HCT116 (cell line): ENCODE data around the gene C4BPA. TPM values are rescaled to one million over a fixed set of nuclear protein-coding genes. Genes with fewer than 3 reads are reported as not detected.

ENCODE experiments used
- ATAC-seq: fragments of 200-7000 bp; cut with Tn5 transposase; 2 replicates; pipeline ENCODE4 v1.9.1; 2020; ENCODE audit warnings: mild to moderate bottlenecking, moderate library complexity
- BruUV-seq: library from RNA; stranded (reverse); fragments of 400-500 nt; replicated peaks from 2 replicates; lab custom pipeline; 2021; lab: Mats Ljungman, UMichigan
- CTCF ChIA-PET: fragments of 300-600 bp; sonication (Branson Sonifier 250); formaldehyde crosslinking; loops from one replicate; lab custom pipeline; 2021; ENCODE audit warnings: antibody characterized with exemption; lab: Charles Lee
- POLR2A ChIA-PET: fragments of 300-600, 350-600 bp; sonication (Branson Sonifier 250); formaldehyde crosslinking; loops from one replicate; lab custom pipeline; 2021; ENCODE audit warnings: antibody characterized with exemption; lab: Charles Lee
- RAD21 ChIA-PET, 2 experiments: fragments of 300-600 bp; sonication (Branson Sonifier 250); formaldehyde crosslinking; loops; one replicate each; lab custom pipeline; 2023; ENCODE audit warnings: low total read pairs in 2 of 2; ENCODE audit not compliant: uncharacterized antibody in 2 of 2, unreplicated experiment in 2 of 2, low non-redundant PET in 1 of 2; lab: Charles Lee
- DNase-seq: peaks from one replicate; pipeline ENCODE4 v3.0.0-alpha.2; 2010; ENCODE audit warnings: low read depth, low spot score
- H2AFZ ChIP-seq: fragments of 200-600 bp; shearing (Covaris generic), sonication (generic); 2 replicates; pipeline ENCODE4 v1.6.1; 2017; ENCODE audit warnings: low read depth, mixed run types, mixed read lengths, antibody characterized with exemption, low read length; ENCODE audit not compliant: poor library complexity, severe bottlenecking
- H3K27ac ChIP-seq: 2 replicates; pipeline ENCODE4 v1.5.1; 2012; ENCODE audit warnings: low read depth, low read length
- H3K27me3 ChIP-seq: fragments of 200-600 bp; sonication (generic); 2 replicates; pipeline ENCODE4 v1.6.1; 2016; ENCODE audit warnings: mixed run types, low read length, mixed read lengths; ENCODE audit not compliant: insufficient read depth
- H3K36me3 ChIP-seq, 2 experiments: fragments of 200-500 bp in 1 of 2; fragments of 200-600 bp in 1 of 2; sonication (Bioruptor generic) in 1 of 2; sonication (generic) in 1 of 2; 2 replicates each; pipeline versions ENCODE4 v1.5.1 to v1.6.1; 2014 to 2016; ENCODE audit warnings: low read length in 2 of 2, inconsistent platforms in 1 of 2, mixed read lengths in 1 of 2, mixed run types in 1 of 2; ENCODE audit not compliant: insufficient read depth in 2 of 2, control insufficient read depth in 1 of 2
- H3K4me1 ChIP-seq, 2 experiments: fragments of 200-600 bp in 1 of 2; sonication (generic) in 1 of 2; 2 replicates each; pipeline versions ENCODE4 v1.5.1 to v1.6.1; 2012 to 2017; ENCODE audit warnings: low read length in 2 of 2, inconsistent platforms in 1 of 2, mild to moderate bottlenecking in 1 of 2, mixed read lengths in 1 of 2, mixed run types in 1 of 2, moderate library complexity in 1 of 2; ENCODE audit not compliant: insufficient read depth in 2 of 2, control insufficient read depth in 1 of 2
- H3K4me2 ChIP-seq: fragments of 200-600 bp; sonication (generic); 2 replicates; pipeline ENCODE4 v1.6.1; 2017; ENCODE audit warnings: mixed run types, low read length, mixed read lengths
- H3K4me3 ChIP-seq, 2 experiments: fragments of 200-600 bp in 1 of 2; sonication (generic) in 1 of 2; replicated peaks in 1 of 2; 2 replicates each; pipeline ENCODE4 v1.5.1; 2011 to 2016; ENCODE audit warnings: low read length in 2 of 2, control low read depth in 1 of 2, low read depth in 1 of 2, mild to moderate bottlenecking in 1 of 2, mixed read lengths in 1 of 2, mixed run types in 1 of 2
- H3K79me2 ChIP-seq: fragments of 200-600 bp; sonication (generic); 2 replicates; pipeline ENCODE4 v1.6.1; 2017; ENCODE audit warnings: mild to moderate bottlenecking, mixed run types, low read length, moderate library complexity, mixed read lengths; ENCODE audit not compliant: insufficient read depth
- H3K9ac ChIP-seq: fragments of 200-600 bp; sonication (generic); 2 replicates; pipeline ENCODE4 v1.6.1; 2016; ENCODE audit warnings: low read length, mixed read lengths
- H3K9me2 ChIP-seq: fragments of 200-600 bp; sonication (generic), shearing (Covaris generic); 2 replicates; pipeline ENCODE4 v1.6.1; 2017; ENCODE audit warnings: mixed run types, mild to moderate bottlenecking, moderate library complexity; ENCODE audit not compliant: insufficient read depth
- H3K9me3 ChIP-seq, 2 experiments: fragments of 200-500 bp in 1 of 2; fragments of 200-600 bp in 1 of 2; sonication (Bioruptor generic) in 1 of 2; sonication (generic) in 1 of 2; 2 replicates each; pipeline ENCODE4 v1.6.1; 2014 to 2017; ENCODE audit warnings: low read length in 2 of 2, mixed read lengths in 2 of 2, inconsistent platforms in 1 of 2, low read depth in 1 of 2, mild to moderate bottlenecking in 1 of 2, mixed run types in 1 of 2, moderate library complexity in 1 of 2; ENCODE audit not compliant: control insufficient read depth in 1 of 2, insufficient read depth in 1 of 2
- H4K20me1 ChIP-seq: fragments of 200-600 bp; sonication (generic), shearing (Covaris generic); 2 replicates; pipeline ENCODE4 v1.6.1; 2017; ENCODE audit warnings: mixed run types, mild to moderate bottlenecking, moderate library complexity; ENCODE audit not compliant: insufficient read depth
- RAD21 ChIP-seq: IDR thresholded peaks from 2 replicates; pipeline ENCODE4 v1.6.1; 2012; ENCODE audit warnings: low read depth, mild to moderate bottlenecking
- SP1 ChIP-seq: IDR thresholded peaks from 2 replicates; pipeline ENCODE4 v1.6.1; 2012; ENCODE audit warnings: low read depth
- ZBTB33 ChIP-seq: IDR thresholded peaks from 2 replicates; pipeline ENCODE4 v1.6.1; 2011; ENCODE audit warnings: mild to moderate bottlenecking, low read length, moderate library complexity; ENCODE audit not compliant: insufficient replicate concordance; ENCODE audit errors: extremely low read depth
- intact Hi-C: fragments of 100-400 bp; cut with micrococcal nuclease; formaldehyde crosslinking; loops from 2 replicates; pipeline ENCODE4 v1.10.0; 2022
- total RNA-seq: library from RNA; stranded (reverse); gene quantifications from one replicate; pipeline ENCODE4 v1.2.1, GENCODE V29; 2021; ENCODE audit not compliant: unreplicated experiment
- TF ChIP-seq, protein P1 (sequence below): IDR thresholded peaks from 2 replicates; pipeline ENCODE4 v1.6.1; 2012; ENCODE audit warnings: low read depth
- TF ChIP-seq, protein P2 (sequence below): IDR thresholded peaks from 2 replicates; pipeline ENCODE4 v1.6.1; 2012

C4BPA gene
- total RNA-seq, 1 experiment from 2014 or later = 0.32 TPM

GRCh38 chr1:207058252-207058651 is 45.8 kb upstream of the C4BPA start:
- no peak for TF ChIP-seq RAD21
- TF ChIP-seq, protein P1, sequence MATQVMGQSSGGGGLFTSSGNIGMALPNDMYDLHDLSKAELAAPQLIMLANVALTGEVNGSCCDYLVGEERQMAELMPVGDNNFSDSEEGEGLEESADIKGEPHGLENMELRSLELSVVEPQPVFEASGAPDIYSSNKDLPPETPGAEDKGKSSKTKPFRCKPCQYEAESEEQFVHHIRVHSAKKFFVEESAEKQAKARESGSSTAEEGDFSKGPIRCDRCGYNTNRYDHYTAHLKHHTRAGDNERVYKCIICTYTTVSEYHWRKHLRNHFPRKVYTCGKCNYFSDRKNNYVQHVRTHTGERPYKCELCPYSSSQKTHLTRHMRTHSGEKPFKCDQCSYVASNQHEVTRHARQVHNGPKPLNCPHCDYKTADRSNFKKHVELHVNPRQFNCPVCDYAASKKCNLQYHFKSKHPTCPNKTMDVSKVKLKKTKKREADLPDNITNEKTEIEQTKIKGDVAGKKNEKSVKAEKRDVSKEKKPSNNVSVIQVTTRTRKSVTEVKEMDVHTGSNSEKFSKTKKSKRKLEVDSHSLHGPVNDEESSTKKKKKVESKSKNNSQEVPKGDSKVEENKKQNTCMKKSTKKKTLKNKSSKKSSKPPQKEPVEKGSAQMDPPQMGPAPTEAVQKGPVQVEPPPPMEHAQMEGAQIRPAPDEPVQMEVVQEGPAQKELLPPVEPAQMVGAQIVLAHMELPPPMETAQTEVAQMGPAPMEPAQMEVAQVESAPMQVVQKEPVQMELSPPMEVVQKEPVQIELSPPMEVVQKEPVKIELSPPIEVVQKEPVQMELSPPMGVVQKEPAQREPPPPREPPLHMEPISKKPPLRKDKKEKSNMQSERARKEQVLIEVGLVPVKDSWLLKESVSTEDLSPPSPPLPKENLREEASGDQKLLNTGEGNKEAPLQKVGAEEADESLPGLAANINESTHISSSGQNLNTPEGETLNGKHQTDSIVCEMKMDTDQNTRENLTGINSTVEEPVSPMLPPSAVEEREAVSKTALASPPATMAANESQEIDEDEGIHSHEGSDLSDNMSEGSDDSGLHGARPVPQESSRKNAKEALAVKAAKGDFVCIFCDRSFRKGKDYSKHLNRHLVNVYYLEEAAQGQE = no peak
- TF ChIP-seq, protein P2, sequence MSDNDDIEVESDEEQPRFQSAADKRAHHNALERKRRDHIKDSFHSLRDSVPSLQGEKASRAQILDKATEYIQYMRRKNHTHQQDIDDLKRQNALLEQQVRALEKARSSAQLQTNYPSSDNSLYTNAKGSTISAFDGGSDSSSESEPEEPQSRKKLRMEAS = no peak
- TF ChIP-seq ZBTB33 = no peak
- TF ChIP-seq SP1 = no peak
- TF ChIP-seq, all 23 proteins: peak for 0
- ATAC-seq = no peak
- Histone ChIP-seq H3K4me3 (no peak overlapping the region), H3K27ac (no peak overlapping the region), H3K36me3 (peaks cover 0 to 7% of the 10 kb centered on the region in 2 experiments; a peak in 1 of 4 replicates), H3K4me2 (no peak overlapping the region), H3K4me1 (peaks cover 0 to 5% of the 10 kb centered on the region in 2 experiments; a peak in 2 of 4 replicates), H3K79me2 (no peaks in the 10 kb centered on the region; the same call in 1 of the 2 replicates), H3K27me3 (no peaks in the 10 kb centered on the region), H3K9me2 (no peaks in the 10 kb centered on the region), H3K9me3 (no peaks in the 10 kb centered on the region), H4K20me1 (no peaks in the 10 kb centered on the region), H3K9ac (no peak overlapping the region), H2AFZ (no peak overlapping the region)
- POLR2A ChIA-PET = no interaction called here
- RAD21 ChIA-PET = no interaction called here
- CTCF ChIA-PET = no interaction called here
- intact Hi-C loops = no loop called here
- BruUV-seq = no TSS peak
- no peak for DNase-seq
